Upper lobe of right lung (tissue), 1 donor: ENCODE data around the gene TRPC4. TPM values are rescaled to one million over a fixed set of nuclear protein-coding genes. Genes with fewer than 3 reads are reported as not detected.
A peak's percentile ranks its signal among the peaks of the same experiment; 100 is the strongest.

ENCODE experiments used
- ATAC-seq: fragments of 200-7000 bp; cut with Tn5 transposase; one replicate; pipeline ENCODE4 v1.9.1; 2020; ENCODE audit warnings: mild to moderate bottlenecking, moderate library complexity
- DNase-seq: peaks from one replicate; pipeline ENCODE4 v3.0.0-alpha.2; 2020
- H3K27ac ChIP-seq: fragments of 200-600 bp; one replicate; pipeline ENCODE4 v1.8.0; 2022
- H3K27me3 ChIP-seq: fragments of 200-600 bp; one replicate; pipeline ENCODE4 v1.8.0; 2022; ENCODE audit warnings: mild to moderate bottlenecking
- H3K36me3 ChIP-seq: fragments of 200-600 bp; one replicate; pipeline ENCODE4 v1.8.0; 2022
- H3K4me1 ChIP-seq: fragments of 200-600 bp; one replicate; pipeline ENCODE4 v1.8.0; 2022
- H3K4me3 ChIP-seq: fragments of 200-600 bp; one replicate; pipeline ENCODE4 v1.8.0; 2022; ENCODE audit warnings: mild to moderate bottlenecking
- H3K9me3 ChIP-seq: fragments of 200-600 bp; one replicate; pipeline ENCODE4 v1.8.0; 2022
- intact Hi-C: fragments of 100-400 bp; cut with DNase I; formaldehyde crosslinking; loops from one replicate; pipeline ENCODE4 v1.11.0; 2022
- long read RNA-seq: library from polyadenylated mRNA; unstranded; transcript quantifications from one replicate; pipeline ENCODE4 v2.0.0, GENCODE V29; 2021
- total RNA-seq: library from RNA; stranded (reverse); fragmentation: NEBNext Ultra II Directional; extraction: Animal tissue kit (Norgen Biotek cat#: 25700); gene quantifications from one replicate; pipeline ENCODE4 v1.2.1, GENCODE V29; 2021
- TF ChIP-seq, protein P1 (sequence below): fragments of 200-600 bp; IDR thresholded peaks from one replicate; pipeline ENCODE4 v1.8.0; 2022; ENCODE audit warnings: antibody characterized with exemption
- donor health status: DM: no; HTN: yes; CAD: no; lungs with severe emphysema.

TRPC4 gene
- 1.6 TPM for total RNA-seq
- long read RNA-seq, full-length matches to known transcripts, result 2 of 2 reads
- long read RNA-seq, partial matches to known transcripts, result 0 of 2 reads
- long read RNA-seq, other reads (novel, unspliced or antisense), result 0 of 2 reads

DNA sequence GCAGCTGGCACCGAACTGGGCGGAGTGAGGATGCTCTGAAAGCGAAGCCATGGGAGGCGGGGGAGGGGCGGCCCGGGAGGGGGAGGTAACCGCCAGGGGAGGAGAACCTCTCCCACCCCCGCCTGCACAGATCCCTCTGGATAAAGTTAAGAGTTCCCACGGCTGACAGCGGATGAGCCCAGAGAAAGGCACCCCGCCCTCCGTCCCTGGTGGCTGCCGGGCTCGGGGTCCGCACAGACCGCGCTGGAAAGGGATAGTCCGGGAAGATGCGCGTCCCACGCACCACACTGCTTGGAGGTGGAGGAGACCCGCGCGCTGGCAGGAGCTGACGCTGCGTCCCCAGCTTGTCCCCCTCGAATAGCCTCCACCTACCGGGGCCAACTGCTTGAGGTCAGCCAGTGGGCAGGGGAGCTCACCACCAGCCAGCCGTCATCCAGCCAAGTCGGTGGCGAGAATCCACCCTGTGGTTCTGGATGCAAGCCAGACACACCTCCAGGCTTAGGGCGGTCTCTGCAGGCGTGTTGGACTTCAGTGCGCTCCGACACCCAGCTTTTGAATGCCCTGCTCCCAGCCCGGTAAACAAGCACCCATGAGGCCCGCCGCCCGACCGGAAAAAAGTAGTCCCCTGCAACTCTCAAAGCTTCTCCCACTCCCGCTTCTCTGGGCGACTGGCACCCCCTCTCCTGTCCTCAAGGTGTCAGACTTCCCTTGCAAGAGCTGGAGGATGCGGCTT, at the start of gene TRPC4:
TSS of gene TRPC4 (minus strand) at position 17 of the 733 bp plus-strand sequence. CDS start 86,439 bp downstream, outside the sequence.
- peak within 1 kb of the TSS; percentile 34 for H3K27ac ChIP-seq
- peak; percentile 60 for DNase-seq
- peak within 1 kb of the TSS; percentile 51 for H3K4me3 ChIP-seq
- no peaks in the 10 kb centered on the region for H3K36me3 ChIP-seq
- H3K4me1 ChIP-seq, result peaks cover 5% of the 10 kb centered on the region
- intact Hi-C loops, result no loop called here
- H3K9me3 ChIP-seq, result no peaks in the 10 kb centered on the region
- peaks cover 33% of the 10 kb centered on the region for H3K27me3 ChIP-seq
- ATAC-seq, result peak; percentile 63
- TF ChIP-seq, protein P1, sequence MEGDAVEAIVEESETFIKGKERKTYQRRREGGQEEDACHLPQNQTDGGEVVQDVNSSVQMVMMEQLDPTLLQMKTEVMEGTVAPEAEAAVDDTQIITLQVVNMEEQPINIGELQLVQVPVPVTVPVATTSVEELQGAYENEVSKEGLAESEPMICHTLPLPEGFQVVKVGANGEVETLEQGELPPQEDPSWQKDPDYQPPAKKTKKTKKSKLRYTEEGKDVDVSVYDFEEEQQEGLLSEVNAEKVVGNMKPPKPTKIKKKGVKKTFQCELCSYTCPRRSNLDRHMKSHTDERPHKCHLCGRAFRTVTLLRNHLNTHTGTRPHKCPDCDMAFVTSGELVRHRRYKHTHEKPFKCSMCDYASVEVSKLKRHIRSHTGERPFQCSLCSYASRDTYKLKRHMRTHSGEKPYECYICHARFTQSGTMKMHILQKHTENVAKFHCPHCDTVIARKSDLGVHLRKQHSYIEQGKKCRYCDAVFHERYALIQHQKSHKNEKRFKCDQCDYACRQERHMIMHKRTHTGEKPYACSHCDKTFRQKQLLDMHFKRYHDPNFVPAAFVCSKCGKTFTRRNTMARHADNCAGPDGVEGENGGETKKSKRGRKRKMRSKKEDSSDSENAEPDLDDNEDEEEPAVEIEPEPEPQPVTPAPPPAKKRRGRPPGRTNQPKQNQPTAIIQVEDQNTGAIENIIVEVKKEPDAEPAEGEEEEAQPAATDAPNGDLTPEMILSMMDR, result peak; percentile 15

GRCh38 chr13:37918751-37919150, 49.2 kb upstream of the TRPC4 start:
- Histone ChIP-seq H3K36me3 (no peaks in the 10 kb centered on the region), H3K9me3 (no peaks in the 10 kb centered on the region), H3K27ac (no peak overlapping the region), H3K4me3 (no peak overlapping the region), H3K27me3 (no peaks in the 10 kb centered on the region), H3K4me1 (no peaks in the 10 kb centered on the region)
- intact Hi-C loops, result no loop called here
- ATAC-seq (no peak), DNase-seq (no peak)
- TF ChIP-seq, protein P1, result no peak

DNA sequence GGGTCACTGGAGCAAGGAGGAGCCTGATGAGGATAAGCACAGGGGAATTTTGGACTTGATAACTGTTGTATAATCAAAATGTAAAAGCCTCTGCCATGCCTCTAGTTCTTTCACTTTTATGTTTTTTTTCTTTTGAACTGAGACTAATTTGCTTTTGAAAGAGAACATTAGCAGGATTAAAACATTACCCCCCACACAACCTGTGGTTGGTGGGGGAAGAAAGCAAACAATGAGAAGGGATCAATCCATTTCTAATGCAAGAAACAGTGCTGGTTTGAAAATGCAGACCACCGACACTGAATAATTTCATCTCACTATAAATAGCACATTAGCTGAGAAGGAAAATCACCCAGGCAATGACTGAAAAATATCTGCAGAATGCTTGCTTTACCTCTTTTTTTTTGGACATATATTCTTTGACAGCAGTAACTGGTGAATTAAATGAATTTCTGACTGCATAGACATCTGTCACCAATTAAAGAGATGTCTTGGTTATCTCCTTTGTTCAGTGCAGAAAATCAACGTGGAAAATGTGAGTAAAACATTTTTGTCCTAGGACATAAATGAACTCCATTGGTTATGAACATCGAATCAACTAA, 48.6 kb upstream of the TRPC4 start:
- DNase-seq (no peak), ATAC-seq (no peak)
- TF ChIP-seq, protein P1, result no peak
- intact Hi-C loops, result no loop called here
- Histone ChIP-seq H3K4me1 (no peaks in the 10 kb centered on the region), H3K36me3 (no peaks in the 10 kb centered on the region), H3K27me3 (no peaks in the 10 kb centered on the region), H3K4me3 (no peak overlapping the region), H3K27ac (no peak overlapping the region), H3K9me3 (no peaks in the 10 kb centered on the region)

- H3K4me1 ChIP-seq, result no peaks in the 10 kb centered on the region
- no peak overlapping the region for H3K27ac ChIP-seq
- ATAC-seq (no peak), DNase-seq (no peak)
- H3K9me3 ChIP-seq, result no peaks in the 10 kb centered on the region
- H3K36me3 ChIP-seq, result no peaks in the 10 kb centered on the region
- intact Hi-C loops, result no loop called here
- TF ChIP-seq, protein P1, result no peak
- no peaks in the 10 kb centered on the region for H3K27me3 ChIP-seq
- H3K4me3 ChIP-seq, result no peak overlapping the region
Observed at GRCh38 chr13:37914781-37915391, 45.3 kb upstream of the TRPC4 start.

GRCh38 chr13:37910790-37911189, 41.2 kb upstream of the TRPC4 start:
- H3K27ac ChIP-seq, result no peak overlapping the region
- H3K4me1 ChIP-seq, result no peaks in the 10 kb centered on the region
- H3K4me3 ChIP-seq, result no peak overlapping the region
- TF ChIP-seq, protein P1, result no peak
- ATAC-seq (no peak), DNase-seq (no peak)
- no peaks in the 10 kb centered on the region for H3K36me3 ChIP-seq
- H3K9me3 ChIP-seq, result no peaks in the 10 kb centered on the region
- intact Hi-C loops, result no loop called here
- H3K27me3 ChIP-seq, result no peaks in the 10 kb centered on the region
